ENCODE data around the gene CHPF. TPM values are rescaled to one million over a fixed set of nuclear protein-coding genes. Genes with fewer than 3 reads are reported as not detected.

Gene CHPF
- total RNA-seq, 1 experiment from 2014 or later, result 78.2 TPM

DNA sequence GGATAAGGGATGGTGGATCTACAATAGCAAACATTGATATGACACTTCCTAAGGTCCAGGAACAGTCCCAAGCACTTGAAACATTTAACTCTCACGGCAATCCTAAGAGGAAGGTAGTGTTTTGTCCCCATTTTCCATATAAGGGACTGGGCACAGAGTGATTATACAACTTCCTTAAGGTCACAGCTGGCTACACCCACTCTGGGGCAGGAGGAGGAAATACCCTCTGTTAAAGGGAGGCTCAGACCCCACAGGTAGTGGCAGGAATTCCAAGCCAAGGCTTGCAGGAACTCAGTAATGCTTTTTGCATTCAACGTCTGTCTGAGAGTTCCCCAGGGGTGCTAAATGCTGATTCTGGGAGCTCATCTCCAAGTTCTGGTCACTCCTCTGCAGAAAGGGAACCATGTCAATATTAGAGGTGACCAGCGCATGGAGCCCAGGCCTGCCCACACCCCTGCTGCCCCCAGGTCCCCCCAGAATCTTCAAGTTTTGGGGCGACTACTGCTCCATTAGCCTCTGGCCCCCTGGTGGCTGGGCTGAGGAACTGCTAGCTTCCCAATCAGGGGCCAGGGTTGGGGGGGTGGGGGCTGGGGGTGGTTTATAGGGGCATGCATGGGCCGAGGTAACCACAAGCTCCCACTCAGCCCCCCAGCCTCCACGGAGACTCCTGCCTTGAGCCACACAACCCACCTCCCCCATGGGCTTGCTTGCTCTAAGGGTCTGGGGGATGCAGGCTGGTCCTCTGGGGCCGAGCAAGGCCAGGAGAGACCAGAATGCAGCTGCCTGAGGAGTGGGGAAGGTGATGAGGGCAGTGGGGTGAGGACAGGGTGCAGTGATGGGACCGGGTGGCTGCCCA, 16.7 kb upstream of the CHPF start:
- Histone ChIP-seq H3K9me2 (ENCODE audit: insufficient read depth) (no peaks in the 10 kb centered on the region), H3K27me3 (ENCODE audit: insufficient read depth, low read depth) (no peaks in the 10 kb centered on the region), H3F3A (ENCODE audit: insufficient read depth, low read depth) (no peaks in the 10 kb centered on the region), H4K20me1 (ENCODE audit: insufficient read depth) (no peaks in the 10 kb centered on the region), H3K4me3 (no peak overlapping the region), H3K4me1 (replicated peaks; ENCODE audit: insufficient read depth) (no peaks in the 10 kb centered on the region), H3K9me3 (ENCODE audit: insufficient read depth, low read depth) (no peaks in the 10 kb centered on the region), H2AFZ (no peak overlapping the region), H3K4me2 (no peak overlapping the region), H3K27ac (no peak overlapping the region), H3K79me2 (ENCODE audit: low read depth) (no peaks in the 10 kb centered on the region), H3K36me3 (ENCODE audit: low read depth) (no peaks in the 10 kb centered on the region)
- CTCF ChIA-PET, result interaction anchor here (0.5 to 1.4 kb wide), 2 partner anchors 11 to 116 kb away, joined by 3 to 8 read pairs; partner anchors contain the start of gene OBSL1
- no TSS peak for BruUV-seq (replicated peaks)
- intact Hi-C loops (cut with micrococcal nuclease; ENCODE audit: unreplicated experiment), result no loop called here
- DNase-seq, result no peak
- no peak for TF ChIP-seq EZH2 (IDR thresholded peaks at IDR 0.05; ENCODE audit: low read depth)
- TF ChIP-seq, protein P1, sequence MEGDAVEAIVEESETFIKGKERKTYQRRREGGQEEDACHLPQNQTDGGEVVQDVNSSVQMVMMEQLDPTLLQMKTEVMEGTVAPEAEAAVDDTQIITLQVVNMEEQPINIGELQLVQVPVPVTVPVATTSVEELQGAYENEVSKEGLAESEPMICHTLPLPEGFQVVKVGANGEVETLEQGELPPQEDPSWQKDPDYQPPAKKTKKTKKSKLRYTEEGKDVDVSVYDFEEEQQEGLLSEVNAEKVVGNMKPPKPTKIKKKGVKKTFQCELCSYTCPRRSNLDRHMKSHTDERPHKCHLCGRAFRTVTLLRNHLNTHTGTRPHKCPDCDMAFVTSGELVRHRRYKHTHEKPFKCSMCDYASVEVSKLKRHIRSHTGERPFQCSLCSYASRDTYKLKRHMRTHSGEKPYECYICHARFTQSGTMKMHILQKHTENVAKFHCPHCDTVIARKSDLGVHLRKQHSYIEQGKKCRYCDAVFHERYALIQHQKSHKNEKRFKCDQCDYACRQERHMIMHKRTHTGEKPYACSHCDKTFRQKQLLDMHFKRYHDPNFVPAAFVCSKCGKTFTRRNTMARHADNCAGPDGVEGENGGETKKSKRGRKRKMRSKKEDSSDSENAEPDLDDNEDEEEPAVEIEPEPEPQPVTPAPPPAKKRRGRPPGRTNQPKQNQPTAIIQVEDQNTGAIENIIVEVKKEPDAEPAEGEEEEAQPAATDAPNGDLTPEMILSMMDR (conservative IDR thresholded peaks at IDR 0.05), result peak; percentile 82
- POLR2A ChIA-PET (ENCODE audit: unreplicated experiment), result interaction anchor here (0.6 kb wide), 1 partner anchor 61 kb away, joined by 5 read pairs; no protein-coding TSS in a partner anchor

DNA sequence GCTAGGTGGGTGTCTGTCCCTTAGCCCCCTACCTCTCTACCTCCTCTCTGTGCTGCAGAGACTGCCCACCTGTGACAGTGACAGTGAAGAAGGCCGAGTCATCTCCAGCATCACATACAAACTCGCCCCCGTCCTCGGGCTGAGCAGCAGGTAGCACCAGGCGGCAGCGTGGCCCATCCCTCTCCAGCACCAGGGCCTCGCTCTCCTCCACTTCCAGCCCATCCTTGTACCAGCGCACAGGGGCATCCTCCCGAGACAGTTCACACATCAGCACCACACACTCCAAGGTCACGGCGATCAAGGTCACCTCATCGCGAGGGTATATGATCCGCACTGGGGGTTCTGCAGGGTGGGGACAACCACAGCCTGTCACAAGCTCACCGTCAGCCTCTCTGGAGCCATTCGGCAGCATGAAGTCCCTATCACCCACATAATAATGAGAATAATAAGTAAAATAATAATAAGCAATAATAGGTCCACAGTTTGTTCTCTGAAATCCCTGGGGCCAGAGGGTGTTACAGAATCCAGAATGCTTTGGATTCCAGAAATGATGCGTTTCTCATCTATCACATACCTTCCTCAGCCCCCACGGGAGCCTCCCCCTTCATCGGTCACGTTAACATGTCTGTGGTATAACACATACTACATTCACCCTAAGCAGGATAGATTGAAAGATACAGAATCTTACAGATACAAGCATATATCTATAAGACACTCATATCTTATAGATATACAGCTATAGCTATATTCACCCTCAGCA, 15.7 kb upstream of the CHPF start:
- no peak for DNase-seq
- TF ChIP-seq EZH2 (IDR thresholded peaks at IDR 0.05; ENCODE audit: low read depth), result no peak
- TF ChIP-seq, protein P1 (conservative IDR thresholded peaks at IDR 0.05), result no peak
- intact Hi-C loops (cut with micrococcal nuclease; ENCODE audit: unreplicated experiment), result no loop called here
- H3K4me3 ChIP-seq, result no peak overlapping the region
- no peak overlapping the region for H3K27ac ChIP-seq
- ChIA-PET CTCF (interaction anchor here (0.5 to 1.4 kb wide), 2 partner anchors 12 to 115 kb away, joined by 3 to 8 read pairs; partner anchors contain the start of gene OBSL1), POLR2A (ENCODE audit: unreplicated experiment) (interaction anchor here (0.6 kb wide), 1 partner anchor 60 kb away, joined by 5 read pairs; no protein-coding TSS in a partner anchor)
- H3K9me3 ChIP-seq (ENCODE audit: insufficient read depth, low read depth), result no peaks in the 10 kb centered on the region
- H3K27me3 ChIP-seq (ENCODE audit: insufficient read depth, low read depth), result no peaks in the 10 kb centered on the region
- H3K4me2 ChIP-seq, result no peak overlapping the region
- no peaks in the 10 kb centered on the region for H3K9me2 ChIP-seq (ENCODE audit: insufficient read depth)
- no peaks in the 10 kb centered on the region for H3K36me3 ChIP-seq (ENCODE audit: low read depth)
- no peaks in the 10 kb centered on the region for H3K4me1 ChIP-seq (replicated peaks; ENCODE audit: insufficient read depth)
- no peaks in the 10 kb centered on the region for H3K79me2 ChIP-seq (ENCODE audit: low read depth)
- H3F3A ChIP-seq (ENCODE audit: insufficient read depth, low read depth), result no peaks in the 10 kb centered on the region
- H2AFZ ChIP-seq, result no peak overlapping the region
- no peaks in the 10 kb centered on the region for H4K20me1 ChIP-seq (ENCODE audit: insufficient read depth)
- TSS peak; percentile 19 for BruUV-seq (replicated peaks)
